K562 (cell line): ENCODE results near the gene CEP19. TPM values are rescaled to one million over a fixed set of nuclear protein-coding genes. Genes with fewer than 3 reads are reported as not detected.

Source experiments
- AFF4 ChIP-seq: sonication (generic); formaldehyde crosslinking; IDR thresholded peaks from 2 replicates; pipeline ENCODE4 v1.8.0; 2023; ENCODE audit warnings: mild to moderate bottlenecking, missing genetic modification reagents
- CREB5 ChIP-seq: fragments of 250-450 bp; sonication (Bioruptor Pico); IDR thresholded peaks from 2 replicates; pipeline ENCODE4 v1.5.0; 2020; ENCODE audit warnings: mild to moderate bottlenecking
- HEY1 ChIP-seq: fragments of 250-450 bp; sonication (Bioruptor Pico); IDR thresholded peaks from 2 replicates; pipeline ENCODE4 v1.5.0; 2020; ENCODE audit warnings: mild to moderate bottlenecking, moderate library complexity, borderline replicate concordance
- ILF3 ChIP-seq: fragments of 450-650 bp; IDR thresholded peaks from 2 replicates; pipeline ENCODE4 v1.6.1; 2018; ENCODE audit warnings: antibody characterized with exemption, mild to moderate bottlenecking, moderate library complexity, borderline replicate concordance
- KHSRP ChIP-seq: fragments of 450-650 bp; IDR thresholded peaks from 2 replicates; pipeline ENCODE4 v1.6.1; 2017
- NFXL1 ChIP-seq: fragments of 450-650 bp; formaldehyde crosslinking; IDR thresholded peaks from 2 replicates; pipeline ENCODE4 v1.4.0; 2021; ENCODE audit warnings: mild to moderate bottlenecking
- POLR3G ChIP-seq: IDR thresholded peaks from 2 replicates; pipeline ENCODE4 v1.6.1; 2011; ENCODE audit not compliant: insufficient read length, insufficient replicate concordance; ENCODE audit errors: extremely low read depth
- RB1 ChIP-seq: fragments of 450-650 bp; IDR thresholded peaks from 2 replicates; pipeline ENCODE4 v1.6.1; 2017; ENCODE audit warnings: low read depth, mild to moderate bottlenecking
- RBM17 ChIP-seq: fragments of 200-400 bp; formaldehyde crosslinking; IDR thresholded peaks from 2 replicates; pipeline ENCODE4 v1.6.1; 2017; ENCODE audit warnings: low read depth, mild to moderate bottlenecking, low read length, borderline replicate concordance
- SMAD3 ChIP-seq: fragments of 450-650 bp; formaldehyde crosslinking; conservative IDR thresholded peaks from 2 replicates; pipeline ENCODE4 v1.4.0; 2020; ENCODE audit warnings: mild to moderate bottlenecking
- SREBF1 ChIP-seq: fragments of 150-350 bp; IDR thresholded peaks from 2 replicates; pipeline ENCODE4 v1.6.1; 2014; ENCODE audit warnings: antibody characterized with exemption, low read depth, low read length, borderline replicate concordance
- SRF ChIP-seq, 2 experiments: fragments of 250-450, 450-650 bp in 1 of 2; sonication (Bioruptor Pico) in 1 of 2; sonication (generic) in 1 of 2; formaldehyde crosslinking; IDR thresholded peaks; 2 replicates each; pipeline versions ENCODE4 v1.5.0 to v1.5.1; 2020 to 2022; ENCODE audit warnings: mild to moderate bottlenecking in 1 of 2, missing genetic modification reagents in 1 of 2
- TAF15 ChIP-seq: fragments of 200-400 bp; formaldehyde crosslinking; IDR thresholded peaks from 2 replicates; pipeline ENCODE4 v1.6.1; 2017; ENCODE audit warnings: mild to moderate bottlenecking, low read depth, low read length, moderate library complexity
- TEAD4 ChIP-seq, 2 experiments: sonication (generic) in 1 of 2; formaldehyde crosslinking in 1 of 2; IDR thresholded peaks; 2 replicates each; pipeline versions ENCODE4 v1.6.1 to v1.8.0; 2012 to 2022; ENCODE audit warnings: borderline replicate concordance in 1 of 2, inconsistent platforms in 1 of 2, low read length in 1 of 2, mild to moderate bottlenecking in 1 of 2, missing genetic modification reagents in 1 of 2
- THRB ChIP-seq: fragments of 450-650 bp; formaldehyde crosslinking; conservative IDR thresholded peaks from 2 replicates; pipeline ENCODE4 v1.4.0; 2022; ENCODE audit warnings: mild to moderate bottlenecking, missing genetic modification characterization
- ZNF277 ChIP-seq: fragments of 250-450 bp; sonication (Bioruptor Pico); IDR thresholded peaks from 2 replicates; pipeline ENCODE4 v1.8.0; 2022; ENCODE audit warnings: inconsistent platforms, mild to moderate bottlenecking, moderate library complexity, borderline replicate concordance
- polyA plus RNA-seq, 8 experiments: library from polyadenylated mRNA; depleted of rRNA in 4 of 8; stranded (reverse) in 5 of 8; unstranded in 3 of 8; fragments of >200 nt; fragmentation: Nextera tagmentation in 2 of 8; fragmentation: Illumina TruSeq in 1 of 8; extraction: Ambion mirVana in 2 of 8; extraction: Trizol in 1 of 8; gene quantifications; 2 replicates each; pipeline versions ENCODE4 v1.2.1 to v1.2.3, GENCODE V29; 2011 to 2014; ENCODE audit warnings: inconsistent platforms in 1 of 8, missing spikeins in 1 of 8
- total RNA-seq, 7 experiments: library from RNA; depleted of rRNA in 6 of 7; stranded (reverse); fragments of >200 nt in 6 of 7; fragmentation: Illumina TruSeq in 2 of 7; extraction: Trizol in 2 of 7; gene quantifications; 2 replicates each; pipeline versions ENCODE4 v1.2.1 to v1.2.3, GENCODE V29; 2011 to 2021; ENCODE audit warnings: low replicate concordance in 1 of 7
- TF ChIP-seq, protein P1 (sequence below): fragments of 200-800 bp; sonication (Bioruptor generic); IDR thresholded peaks from 2 replicates; pipeline ENCODE4 v1.6.1; 2017; ENCODE audit warnings: missing genetic modification characterization, missing compliant biosample characterization

CEP19 gene
- total and polyA plus RNA-seq, 9 of the 15 experiments (the other 6 are each of a cell fraction or from before 2014, with no cell fraction given): 2.5 to 4.5 (median 3.7) TPM

DNA sequence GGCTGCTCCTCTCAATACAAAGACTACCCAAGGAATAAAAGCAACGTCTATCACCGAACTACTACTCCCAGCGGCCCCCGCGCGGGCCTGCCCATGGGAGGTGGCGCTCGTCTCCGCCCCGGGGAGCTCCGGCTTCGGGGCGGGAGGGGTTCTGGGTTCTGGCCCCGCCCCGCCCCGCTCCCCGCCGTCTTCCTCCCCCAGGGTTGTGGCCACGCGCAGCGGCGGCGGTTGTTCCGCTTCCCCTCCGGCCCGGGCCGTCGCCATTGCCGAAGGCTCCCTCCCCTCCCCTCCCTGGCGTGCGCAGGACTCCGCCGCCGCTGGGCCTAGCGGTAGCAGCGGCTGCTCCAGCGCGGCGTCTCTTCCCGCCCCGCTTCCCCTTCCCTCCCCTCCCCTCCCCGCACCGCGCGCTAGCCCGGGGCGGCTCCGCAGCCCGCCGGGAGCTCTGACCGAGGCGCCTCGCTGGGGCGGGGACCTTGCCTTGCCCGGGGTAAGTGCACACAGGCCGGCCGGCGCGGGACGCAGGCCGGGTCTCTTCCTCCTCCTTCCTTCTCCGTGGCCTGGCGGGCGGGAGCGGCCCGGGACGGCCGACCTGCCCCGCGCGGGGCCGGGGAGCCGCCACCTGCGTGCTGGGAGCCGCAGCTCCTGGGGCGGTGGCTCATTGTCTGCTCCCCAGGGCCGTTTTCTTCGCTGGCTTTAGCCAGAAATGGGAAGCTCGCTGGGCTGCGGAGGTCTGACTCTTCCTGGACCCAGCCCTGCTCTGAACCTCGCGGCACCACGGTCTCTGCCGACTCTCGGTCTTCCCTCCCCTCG, 27.8 kb upstream of the CEP19 start, which contains the start of gene PAK2 (continued):
- TF ChIP-seq POLR3G: no peak
- TF ChIP-seq ZNF277 (CRISPR knock-in tag): no peak
- TF ChIP-seq HEY1 (CRISPR knock-in tag): no peak
- no peak for TF ChIP-seq KHSRP
- no peak for TF ChIP-seq RBM17
- TF ChIP-seq AFF4: peak; percentile 81
- TF ChIP-seq THRB: no peak
- TF ChIP-seq, protein P1, sequence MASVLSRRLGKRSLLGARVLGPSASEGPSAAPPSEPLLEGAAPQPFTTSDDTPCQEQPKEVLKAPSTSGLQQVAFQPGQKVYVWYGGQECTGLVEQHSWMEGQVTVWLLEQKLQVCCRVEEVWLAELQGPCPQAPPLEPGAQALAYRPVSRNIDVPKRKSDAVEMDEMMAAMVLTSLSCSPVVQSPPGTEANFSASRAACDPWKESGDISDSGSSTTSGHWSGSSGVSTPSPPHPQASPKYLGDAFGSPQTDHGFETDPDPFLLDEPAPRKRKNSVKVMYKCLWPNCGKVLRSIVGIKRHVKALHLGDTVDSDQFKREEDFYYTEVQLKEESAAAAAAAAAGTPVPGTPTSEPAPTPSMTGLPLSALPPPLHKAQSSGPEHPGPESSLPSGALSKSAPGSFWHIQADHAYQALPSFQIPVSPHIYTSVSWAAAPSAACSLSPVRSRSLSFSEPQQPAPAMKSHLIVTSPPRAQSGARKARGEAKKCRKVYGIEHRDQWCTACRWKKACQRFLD (CRISPR knock-in tag): peak; percentile 76; the same call in 1 of the 2 replicates
- TF ChIP-seq SRF (CRISPR knock-in tag; IDR thresholded peaks at IDR 0.05): peak in 1 of 2 experiments; percentile 52; a peak in 1 of 4 replicates
- no peak for TF ChIP-seq TAF15
- no peak for TF ChIP-seq ILF3
- TF ChIP-seq SMAD3 (CRISPR knock-in tag): no peak
- peak; percentile 65; the same call in 1 of the 2 replicates for TF ChIP-seq RB1
- TF ChIP-seq SREBF1: no peak
- TF ChIP-seq TEAD4 (IDR thresholded peaks at IDR 0.05; ENCODE audit: low read length): no peak
- TF ChIP-seq TEAD4 (CRISPR knock-in tag; IDR thresholded peaks at IDR 0.05; ENCODE audit: borderline replicate concordance): no peak
- TF ChIP-seq CREB5 (CRISPR knock-in tag): no peak
- no peak for TF ChIP-seq NFXL1 (CRISPR knock-in tag)
